ENCODE measurements around the gene STMND1. TPM values are rescaled to one million over a fixed set of nuclear protein-coding genes. Genes with fewer than 3 reads are reported as not detected.

STMND1 gene
- total RNA-seq, 1 experiment from 2014 or later = not detected

DNA sequence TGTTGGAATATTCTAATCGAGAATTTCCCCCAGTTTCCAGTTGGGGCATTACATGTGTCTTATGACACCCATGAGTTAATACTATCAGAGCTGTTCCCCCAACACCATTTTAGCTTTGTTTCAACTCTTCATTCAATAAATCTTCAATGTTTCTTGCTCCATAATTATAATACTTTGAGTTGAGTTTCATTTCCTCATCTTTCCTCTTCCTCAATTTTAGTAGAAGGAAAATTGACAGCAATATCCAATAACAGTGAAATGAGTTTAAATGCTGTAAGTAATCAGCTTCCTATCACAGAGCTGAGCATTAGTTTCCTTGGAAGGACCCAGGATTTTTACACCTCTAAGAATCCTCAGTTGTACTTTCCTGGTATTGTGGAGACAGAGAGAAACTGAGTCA is 1.0 kb upstream of the STMND1 start:
- intact Hi-C loops (cut with micrococcal nuclease; ENCODE audit: unreplicated experiment) = no loop called here
- H3K36me3 ChIP-seq (ENCODE audit: control insufficient read depth, insufficient read depth, low read length) = no peaks in the 10 kb centered on the region
- TF ChIP-seq, protein P1, sequence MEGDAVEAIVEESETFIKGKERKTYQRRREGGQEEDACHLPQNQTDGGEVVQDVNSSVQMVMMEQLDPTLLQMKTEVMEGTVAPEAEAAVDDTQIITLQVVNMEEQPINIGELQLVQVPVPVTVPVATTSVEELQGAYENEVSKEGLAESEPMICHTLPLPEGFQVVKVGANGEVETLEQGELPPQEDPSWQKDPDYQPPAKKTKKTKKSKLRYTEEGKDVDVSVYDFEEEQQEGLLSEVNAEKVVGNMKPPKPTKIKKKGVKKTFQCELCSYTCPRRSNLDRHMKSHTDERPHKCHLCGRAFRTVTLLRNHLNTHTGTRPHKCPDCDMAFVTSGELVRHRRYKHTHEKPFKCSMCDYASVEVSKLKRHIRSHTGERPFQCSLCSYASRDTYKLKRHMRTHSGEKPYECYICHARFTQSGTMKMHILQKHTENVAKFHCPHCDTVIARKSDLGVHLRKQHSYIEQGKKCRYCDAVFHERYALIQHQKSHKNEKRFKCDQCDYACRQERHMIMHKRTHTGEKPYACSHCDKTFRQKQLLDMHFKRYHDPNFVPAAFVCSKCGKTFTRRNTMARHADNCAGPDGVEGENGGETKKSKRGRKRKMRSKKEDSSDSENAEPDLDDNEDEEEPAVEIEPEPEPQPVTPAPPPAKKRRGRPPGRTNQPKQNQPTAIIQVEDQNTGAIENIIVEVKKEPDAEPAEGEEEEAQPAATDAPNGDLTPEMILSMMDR (IDR thresholded peaks at IDR 0.05; ENCODE audit: insufficient read depth in 1 of 2, low read depth in 1 of 2, low read length in 1 of 2, severe bottlenecking in 1 of 2, unreplicated experiment in 1 of 2) = no peak
- peaks cover 12% of the 10 kb centered on the region for H3K4me1 Mint-ChIP-seq (ENCODE audit: low read depth, unreplicated experiment)
- no peaks in the 10 kb centered on the region for H3K36me3 Mint-ChIP-seq (ENCODE audit: insufficient read depth, unreplicated experiment)
- 0 out of 2 replicates have a peak, but pooled peaks cover 6% of the 10 kb centered on the region for H3K4me1 ChIP-seq
- H3K27me3 ChIP-seq (replicated peaks; ENCODE audit: control insufficient read depth, insufficient read depth, low read length) = no peaks in the 10 kb centered on the region; the same call in 1 of the 2 replicates
- peaks cover 28% of the 10 kb centered on the region for H3K27me3 Mint-ChIP-seq (ENCODE audit: insufficient read depth, unreplicated experiment)
- H3K9me3 Mint-ChIP-seq (ENCODE audit: unreplicated experiment) = peaks cover 2% of the 10 kb centered on the region
- ChIA-PET POLR2A (no interaction called here), CTCF (no interaction called here)
- no peak overlapping the region for H3K4me3 ChIP-seq (ENCODE audit: low read depth, low read length)
- no peak overlapping the region for H3K4me3 Mint-ChIP-seq (ENCODE audit: unreplicated experiment)
- H3K27ac Mint-ChIP-seq (ENCODE audit: unreplicated experiment) = no peak overlapping the region
- BruUV-seq (replicated peaks) = no TSS peak
- no peak for DNase-seq
- H3K9me3 ChIP-seq = no peaks in the 10 kb centered on the region

DNA sequence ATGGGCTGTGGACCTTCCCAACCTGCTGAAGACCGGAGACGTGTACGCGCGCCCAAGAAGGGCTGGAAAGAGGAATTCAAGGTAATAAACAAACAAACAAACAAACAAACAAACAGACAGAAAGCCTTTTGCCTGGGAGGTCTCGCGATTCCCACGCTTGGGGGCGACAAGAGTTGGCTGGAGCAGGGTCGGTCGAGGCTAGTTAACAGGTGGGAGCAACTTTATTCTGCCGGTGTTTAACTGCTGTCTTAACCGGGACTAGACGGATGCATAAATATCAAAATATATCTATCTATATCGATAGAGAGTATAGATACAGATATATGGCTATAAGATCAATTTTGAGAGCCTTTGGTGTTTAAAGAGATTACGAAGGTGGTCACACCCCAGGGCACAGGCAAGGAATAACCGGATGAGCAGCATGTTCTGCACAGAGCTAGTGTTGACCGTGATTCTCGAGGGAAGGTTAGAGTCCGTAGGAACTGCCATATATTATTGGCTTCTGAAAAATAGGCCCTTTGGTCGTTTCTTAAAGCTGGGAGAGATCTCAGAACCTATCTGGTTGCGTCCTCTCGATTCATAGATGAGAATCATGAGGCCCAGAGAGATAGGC is 514 bp downstream of the STMND1 start:
- Histone ChIP-seq H3K4me3 (ENCODE audit: low read depth, low read length) (peak overlapping the region; percentile 24), H3K27me3 (replicated peaks; ENCODE audit: control insufficient read depth, insufficient read depth, low read length) (no peaks in the 10 kb centered on the region; the same call in 1 of the 2 replicates), H3K9me3 (no peaks in the 10 kb centered on the region), H3K4me1 (0 out of 2 replicates have a peak, but pooled peaks cover 6% of the 10 kb centered on the region), H3K36me3 (ENCODE audit: control insufficient read depth, insufficient read depth, low read length) (no peaks in the 10 kb centered on the region)
- TF ChIP-seq, protein P1 (IDR thresholded peaks at IDR 0.05; ENCODE audit: insufficient read depth in 1 of 2, low read depth in 1 of 2, low read length in 1 of 2, severe bottlenecking in 1 of 2, unreplicated experiment in 1 of 2) = no peak
- H3K9me3 Mint-ChIP-seq (ENCODE audit: unreplicated experiment) = peaks cover 9% of the 10 kb centered on the region
- peaks cover 12% of the 10 kb centered on the region for H3K4me1 Mint-ChIP-seq (ENCODE audit: low read depth, unreplicated experiment)
- BruUV-seq (replicated peaks) = no TSS peak
- no peaks in the 10 kb centered on the region for H3K36me3 Mint-ChIP-seq (ENCODE audit: insufficient read depth, unreplicated experiment)
- CTCF ChIA-PET = no interaction called here
- peak overlapping the region; percentile 44 for H3K27ac Mint-ChIP-seq (ENCODE audit: unreplicated experiment)
- H3K4me3 Mint-ChIP-seq (ENCODE audit: unreplicated experiment) = peak overlapping the region; percentile 86
- intact Hi-C loops (cut with micrococcal nuclease; ENCODE audit: unreplicated experiment) = no loop called here
- DNase-seq = no peak
- POLR2A ChIA-PET = no interaction called here
- H3K27me3 Mint-ChIP-seq (ENCODE audit: insufficient read depth, unreplicated experiment) = peaks cover 33% of the 10 kb centered on the region

DNA sequence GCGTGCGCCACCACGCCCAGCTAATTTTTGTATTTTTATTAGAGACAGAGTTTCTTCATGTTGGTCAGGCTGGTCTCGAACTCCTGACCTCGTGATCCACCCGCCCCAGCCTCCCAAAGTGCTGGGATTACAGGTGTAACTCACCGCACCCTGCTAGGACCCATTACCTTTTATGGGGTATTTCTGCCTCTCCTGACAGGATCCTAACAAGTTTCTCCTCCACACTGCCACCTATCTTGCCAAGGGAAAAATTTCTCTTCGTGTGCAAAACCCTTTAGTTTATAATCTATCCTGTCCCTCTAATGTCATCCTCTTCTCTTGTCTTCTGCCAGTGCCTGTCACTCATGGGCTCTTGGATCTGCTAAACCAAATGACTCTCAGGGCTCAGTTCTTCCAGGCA is 1.9 kb downstream of the STMND1 start:
- ChIA-PET POLR2A (no interaction called here), CTCF (no interaction called here)
- Histone ChIP-seq H3K9me3 (no peaks in the 10 kb centered on the region), H3K4me1 (0 out of 2 replicates have a peak, but pooled peaks cover 6% of the 10 kb centered on the region), H3K27me3 (replicated peaks; ENCODE audit: control insufficient read depth, insufficient read depth, low read length) (no peaks in the 10 kb centered on the region; the same call in 1 of the 2 replicates), H3K4me3 (ENCODE audit: low read depth, low read length) (no peak overlapping the region), H3K36me3 (ENCODE audit: control insufficient read depth, insufficient read depth, low read length) (no peaks in the 10 kb centered on the region)
- Mint-ChIP-seq H3K4me3 (ENCODE audit: unreplicated experiment) (no peak overlapping the region), H3K27ac (ENCODE audit: unreplicated experiment) (no peak overlapping the region), H3K9me3 (ENCODE audit: unreplicated experiment) (peaks cover 9% of the 10 kb centered on the region), H3K27me3 (ENCODE audit: insufficient read depth, unreplicated experiment) (peaks cover 35% of the 10 kb centered on the region), H3K36me3 (ENCODE audit: insufficient read depth, unreplicated experiment) (no peaks in the 10 kb centered on the region), H3K4me1 (ENCODE audit: low read depth, unreplicated experiment) (peaks cover 12% of the 10 kb centered on the region)
- intact Hi-C loops (cut with micrococcal nuclease; ENCODE audit: unreplicated experiment) = no loop called here
- no TSS peak for BruUV-seq (replicated peaks)
- TF ChIP-seq, protein P1 (IDR thresholded peaks at IDR 0.05; ENCODE audit: insufficient read depth in 1 of 2, low read depth in 1 of 2, low read length in 1 of 2, severe bottlenecking in 1 of 2, unreplicated experiment in 1 of 2) = peak in 1 of 2 experiments; percentile 13
- no peak for DNase-seq
